ENCODE measurements around the gene MRPS23.

- TF ChIP-seq CTCF (IDR thresholded peaks at IDR 0.05 in 8 of 11, conservative IDR thresholded peaks at IDR 0.05 in 3 of 11), result no peak
- no peak for TF ChIP-seq POLR2AphosphoS5 (IDR thresholded peaks at IDR 0.05)
Observed at GRCh38 chr17:57870283-57870635, 20.4 kb upstream of the MRPS23 start.
